ENCODE results near the gene C16orf78.

Gene C16orf78

GRCh38 chr16:49419006-49419405 lies 45.4 kb downstream of the C16orf78 start:
- Histone ChIP-seq H3K9ac (ENCODE audit: low read depth, low read length) (no peak overlapping the region), H3K9me3 (replicated peaks; ENCODE audit: low read length) (no peaks in the 10 kb centered on the region), H3K27me3 (ENCODE audit: control insufficient read depth, insufficient read depth, low read length) (no peaks in the 10 kb centered on the region), H3K4me2 (ENCODE audit: low read length) (no peak overlapping the region), H3K4me1 (ENCODE audit: control insufficient read depth, insufficient read depth, low read length) (no peaks in the 10 kb centered on the region), H3K36me3 (ENCODE audit: insufficient read depth, low read length) (no peaks in the 10 kb centered on the region), H3K4me3 (ENCODE audit: low read length) (no peak overlapping the region)

- Histone ChIP-seq H3K9me3 (replicated peaks; ENCODE audit: low read length) (no peaks in the 10 kb centered on the region), H3K4me3 (ENCODE audit: low read length) (no peak overlapping the region), H3K4me1 (ENCODE audit: control insufficient read depth, insufficient read depth, low read length) (no peaks in the 10 kb centered on the region), H3K36me3 (ENCODE audit: insufficient read depth, low read length) (no peaks in the 10 kb centered on the region), H3K4me2 (ENCODE audit: low read length) (no peak overlapping the region), H3K27me3 (ENCODE audit: control insufficient read depth, insufficient read depth, low read length) (no peaks in the 10 kb centered on the region), H3K9ac (ENCODE audit: low read depth, low read length) (no peak overlapping the region)
These were observed 46.3 kb downstream of the C16orf78 start for GRCh38 chr16:49419862-49420261.

- no peaks in the 10 kb centered on the region for H3K4me1 ChIP-seq (ENCODE audit: control insufficient read depth, insufficient read depth, low read length)
- H3K27me3 ChIP-seq (ENCODE audit: control insufficient read depth, insufficient read depth, low read length): no peaks in the 10 kb centered on the region
- no peaks in the 10 kb centered on the region for H3K9me3 ChIP-seq (replicated peaks; ENCODE audit: low read length)
- H3K4me3 ChIP-seq (ENCODE audit: low read length): no peak overlapping the region
- no peak overlapping the region for H3K9ac ChIP-seq (ENCODE audit: low read depth, low read length)
- H3K4me2 ChIP-seq (ENCODE audit: low read length): no peak overlapping the region
- no peaks in the 10 kb centered on the region for H3K36me3 ChIP-seq (ENCODE audit: insufficient read depth, low read length)
These were observed 49.3 kb downstream of the C16orf78 start for GRCh38 chr16:49422896-49423295.

- Histone ChIP-seq H3K4me1 (ENCODE audit: control insufficient read depth, insufficient read depth, low read length) (no peaks in the 10 kb centered on the region), H3K27me3 (ENCODE audit: control insufficient read depth, insufficient read depth, low read length) (no peaks in the 10 kb centered on the region), H3K4me2 (ENCODE audit: low read length) (no peak overlapping the region), H3K36me3 (ENCODE audit: insufficient read depth, low read length) (no peaks in the 10 kb centered on the region), H3K9ac (ENCODE audit: low read depth, low read length) (no peak overlapping the region), H3K9me3 (replicated peaks; ENCODE audit: low read length) (no peaks in the 10 kb centered on the region), H3K4me3 (ENCODE audit: low read length) (no peak overlapping the region)
These were observed 51.4 kb downstream of the C16orf78 start for GRCh38 chr16:49424961-49425360.

GRCh38 chr16:49427771-49428170 lies 54.2 kb downstream of the C16orf78 start:
- no peaks in the 10 kb centered on the region for H3K36me3 ChIP-seq (ENCODE audit: insufficient read depth, low read length)
- H3K9ac ChIP-seq (ENCODE audit: low read depth, low read length): no peak overlapping the region
- no peaks in the 10 kb centered on the region for H3K4me1 ChIP-seq (ENCODE audit: control insufficient read depth, insufficient read depth, low read length)
- H3K4me3 ChIP-seq (ENCODE audit: low read length): no peak overlapping the region
- H3K4me2 ChIP-seq (ENCODE audit: low read length): no peak overlapping the region
- no peaks in the 10 kb centered on the region for H3K27me3 ChIP-seq (ENCODE audit: control insufficient read depth, insufficient read depth, low read length)
- H3K9me3 ChIP-seq (replicated peaks; ENCODE audit: low read length): no peaks in the 10 kb centered on the region

- no peaks in the 10 kb centered on the region for H3K4me1 ChIP-seq (ENCODE audit: control insufficient read depth, insufficient read depth, low read length)
- H3K9ac ChIP-seq (ENCODE audit: low read depth, low read length): no peak overlapping the region
- no peak overlapping the region for H3K4me2 ChIP-seq (ENCODE audit: low read length)
- H3K27me3 ChIP-seq (ENCODE audit: control insufficient read depth, insufficient read depth, low read length): no peaks in the 10 kb centered on the region
- H3K9me3 ChIP-seq (replicated peaks; ENCODE audit: low read length): no peaks in the 10 kb centered on the region
- H3K36me3 ChIP-seq (ENCODE audit: insufficient read depth, low read length): no peaks in the 10 kb centered on the region
- no peak overlapping the region for H3K4me3 ChIP-seq (ENCODE audit: low read length)
These were observed 55.2 kb downstream of the C16orf78 start for GRCh38 chr16:49428808-49429207.

GRCh38 chr16:49431040-49431439 lies 57.4 kb downstream of the C16orf78 start:
- H3K4me1 ChIP-seq (ENCODE audit: control insufficient read depth, insufficient read depth, low read length): no peaks in the 10 kb centered on the region
- no peaks in the 10 kb centered on the region for H3K9me3 ChIP-seq (replicated peaks; ENCODE audit: low read length)
- no peaks in the 10 kb centered on the region for H3K36me3 ChIP-seq (ENCODE audit: insufficient read depth, low read length)
- H3K9ac ChIP-seq (ENCODE audit: low read depth, low read length): no peak overlapping the region
- H3K4me3 ChIP-seq (ENCODE audit: low read length): no peak overlapping the region
- no peak overlapping the region for H3K4me2 ChIP-seq (ENCODE audit: low read length)
- no peaks in the 10 kb centered on the region for H3K27me3 ChIP-seq (ENCODE audit: control insufficient read depth, insufficient read depth, low read length)

GRCh38 chr16:49431591-49432290 lies 58.1 kb downstream of the C16orf78 start:
- no peak overlapping the region for H3K4me2 ChIP-seq (ENCODE audit: low read length)
- H3K9me3 ChIP-seq (replicated peaks; ENCODE audit: low read length): no peaks in the 10 kb centered on the region
- H3K9ac ChIP-seq (ENCODE audit: low read depth, low read length): no peak overlapping the region
- H3K36me3 ChIP-seq (ENCODE audit: insufficient read depth, low read length): no peaks in the 10 kb centered on the region
- H3K4me1 ChIP-seq (ENCODE audit: control insufficient read depth, insufficient read depth, low read length): no peaks in the 10 kb centered on the region
- H3K27me3 ChIP-seq (ENCODE audit: control insufficient read depth, insufficient read depth, low read length): no peaks in the 10 kb centered on the region
- no peak overlapping the region for H3K4me3 ChIP-seq (ENCODE audit: low read length)

- Histone ChIP-seq H3K9me3 (replicated peaks; ENCODE audit: low read length) (no peaks in the 10 kb centered on the region), H3K4me2 (ENCODE audit: low read length) (no peak overlapping the region), H3K9ac (ENCODE audit: low read depth, low read length) (no peak overlapping the region), H3K36me3 (ENCODE audit: insufficient read depth, low read length) (no peaks in the 10 kb centered on the region), H3K4me1 (ENCODE audit: control insufficient read depth, insufficient read depth, low read length) (no peaks in the 10 kb centered on the region), H3K4me3 (ENCODE audit: low read length) (no peak overlapping the region), H3K27me3 (ENCODE audit: control insufficient read depth, insufficient read depth, low read length) (no peaks in the 10 kb centered on the region)
These were observed 61.1 kb downstream of the C16orf78 start for GRCh38 chr16:49434733-49435132.

- no peaks in the 10 kb centered on the region for H3K9me3 ChIP-seq (replicated peaks; ENCODE audit: low read length)
- H3K4me2 ChIP-seq (ENCODE audit: low read length): no peak overlapping the region
- no peaks in the 10 kb centered on the region for H3K4me1 ChIP-seq (ENCODE audit: control insufficient read depth, insufficient read depth, low read length)
- no peak overlapping the region for H3K4me3 ChIP-seq (ENCODE audit: low read length)
- no peaks in the 10 kb centered on the region for H3K36me3 ChIP-seq (ENCODE audit: insufficient read depth, low read length)
- no peaks in the 10 kb centered on the region for H3K27me3 ChIP-seq (ENCODE audit: control insufficient read depth, insufficient read depth, low read length)
- H3K9ac ChIP-seq (ENCODE audit: low read depth, low read length): no peak overlapping the region
These were observed 62.6 kb downstream of the C16orf78 start for GRCh38 chr16:49436181-49436580.

GRCh38 chr16:49437344-49437743 lies 63.7 kb downstream of the C16orf78 start:
- Histone ChIP-seq H3K9me3 (replicated peaks; ENCODE audit: low read length) (no peaks in the 10 kb centered on the region), H3K36me3 (ENCODE audit: insufficient read depth, low read length) (no peaks in the 10 kb centered on the region), H3K4me1 (ENCODE audit: control insufficient read depth, insufficient read depth, low read length) (no peaks in the 10 kb centered on the region), H3K4me2 (ENCODE audit: low read length) (no peak overlapping the region), H3K9ac (ENCODE audit: low read depth, low read length) (no peak overlapping the region), H3K27me3 (ENCODE audit: control insufficient read depth, insufficient read depth, low read length) (no peaks in the 10 kb centered on the region), H3K4me3 (ENCODE audit: low read length) (no peak overlapping the region)

GRCh38 chr16:49439050-49439449 lies 65.4 kb downstream of the C16orf78 start:
- no peak overlapping the region for H3K4me3 ChIP-seq (ENCODE audit: low read length)

More at GRCh38 chr16:49439050-49439449, 65.4 kb downstream of the C16orf78 start:
- Histone ChIP-seq H3K4me2 (ENCODE audit: low read length) (no peak overlapping the region), H3K27me3 (ENCODE audit: control insufficient read depth, insufficient read depth, low read length) (no peaks in the 10 kb centered on the region), H3K4me1 (ENCODE audit: control insufficient read depth, insufficient read depth, low read length) (no peaks in the 10 kb centered on the region), H3K9ac (ENCODE audit: low read depth, low read length) (no peak overlapping the region), H3K9me3 (replicated peaks; ENCODE audit: low read length) (no peaks in the 10 kb centered on the region), H3K36me3 (ENCODE audit: insufficient read depth, low read length) (no peaks in the 10 kb centered on the region)

Measured in skeletal muscle satellite cell (primary cell).